ENCODE results near the gene HOXD8.

Gene HOXD8

GRCh38 chr2:176117162-176117822 is 12.2 kb upstream of the HOXD8 start:
- no peak for DNase-seq

GRCh38 chr2:176117823-176118371 is 11.6 kb upstream of the HOXD8 start:
- no peak for DNase-seq

DNA sequence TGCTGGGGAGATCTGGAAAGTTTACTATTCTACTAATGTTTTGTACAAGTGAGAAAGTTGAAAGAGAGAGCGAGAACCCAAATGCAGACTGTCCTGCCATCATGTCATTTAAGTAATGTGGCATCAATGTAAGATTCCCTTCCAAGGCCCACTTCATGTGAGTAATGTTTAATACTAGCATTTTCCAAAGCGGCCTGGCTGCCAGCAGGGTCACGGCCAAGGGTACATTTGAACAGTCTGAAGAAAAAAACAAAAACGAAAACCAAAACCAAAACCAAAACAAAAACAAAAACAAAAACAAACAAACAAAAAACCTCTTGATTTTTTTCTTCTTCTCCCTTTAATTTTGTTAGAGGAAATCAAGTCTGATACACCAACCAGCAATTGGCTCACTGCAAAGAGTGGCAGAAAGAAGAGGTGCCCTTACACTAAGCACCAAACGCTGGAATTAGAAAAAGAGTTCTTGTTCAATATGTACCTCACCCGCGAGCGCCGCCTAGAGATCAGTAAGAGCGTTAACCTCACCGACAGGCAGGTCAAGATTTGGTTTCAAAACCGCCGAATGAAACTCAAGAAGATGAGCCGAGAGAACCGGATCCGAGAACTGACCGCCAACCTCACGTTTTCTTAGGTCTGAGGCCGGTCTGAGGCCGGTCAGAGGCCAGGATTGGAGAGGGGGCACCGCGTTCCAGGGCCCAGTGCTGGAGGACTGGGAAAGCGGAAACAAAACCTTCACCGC is 10.7 kb upstream of the HOXD8 start:
- no peak for DNase-seq

DNA sequence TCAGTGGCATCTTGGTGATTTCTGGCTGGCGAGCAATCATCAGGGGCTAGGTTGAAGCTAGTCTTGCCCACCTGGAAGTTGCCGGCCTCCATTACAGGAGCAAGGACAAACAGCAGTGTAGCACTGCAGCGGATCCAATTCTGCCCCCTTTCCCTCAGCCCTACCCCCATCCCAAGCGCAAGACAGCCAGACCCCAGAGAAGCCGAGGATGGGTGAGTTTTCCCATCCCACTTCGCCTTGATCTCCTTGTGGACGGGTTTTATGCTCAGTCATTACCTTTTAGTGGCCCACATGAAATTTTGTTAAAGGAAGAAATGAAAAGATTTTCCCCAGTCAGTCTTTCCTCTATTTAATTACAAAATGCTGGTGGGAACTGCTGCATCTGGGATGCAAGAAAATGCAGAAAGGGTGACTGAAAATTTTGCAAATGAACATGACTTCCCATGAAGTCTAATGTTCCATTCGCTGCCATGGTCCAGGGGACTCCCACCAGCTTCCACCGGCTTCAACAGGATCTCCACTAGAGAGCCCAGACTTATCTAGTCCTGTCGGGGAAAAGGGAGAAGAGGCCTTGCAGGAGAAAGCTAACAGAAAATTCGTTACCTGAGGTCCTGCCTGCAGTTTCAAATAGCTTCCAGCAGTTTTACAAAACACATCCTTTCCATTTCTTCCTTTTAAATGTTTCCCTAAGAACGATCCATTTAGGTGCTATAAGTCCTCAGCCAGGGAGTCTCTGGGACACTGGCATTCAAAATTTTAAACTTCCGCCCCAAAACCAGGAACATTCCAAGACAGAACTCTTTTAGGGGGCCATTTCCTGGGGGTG is 8.9 kb upstream of the HOXD8 start:
- no peak for DNase-seq

DNA sequence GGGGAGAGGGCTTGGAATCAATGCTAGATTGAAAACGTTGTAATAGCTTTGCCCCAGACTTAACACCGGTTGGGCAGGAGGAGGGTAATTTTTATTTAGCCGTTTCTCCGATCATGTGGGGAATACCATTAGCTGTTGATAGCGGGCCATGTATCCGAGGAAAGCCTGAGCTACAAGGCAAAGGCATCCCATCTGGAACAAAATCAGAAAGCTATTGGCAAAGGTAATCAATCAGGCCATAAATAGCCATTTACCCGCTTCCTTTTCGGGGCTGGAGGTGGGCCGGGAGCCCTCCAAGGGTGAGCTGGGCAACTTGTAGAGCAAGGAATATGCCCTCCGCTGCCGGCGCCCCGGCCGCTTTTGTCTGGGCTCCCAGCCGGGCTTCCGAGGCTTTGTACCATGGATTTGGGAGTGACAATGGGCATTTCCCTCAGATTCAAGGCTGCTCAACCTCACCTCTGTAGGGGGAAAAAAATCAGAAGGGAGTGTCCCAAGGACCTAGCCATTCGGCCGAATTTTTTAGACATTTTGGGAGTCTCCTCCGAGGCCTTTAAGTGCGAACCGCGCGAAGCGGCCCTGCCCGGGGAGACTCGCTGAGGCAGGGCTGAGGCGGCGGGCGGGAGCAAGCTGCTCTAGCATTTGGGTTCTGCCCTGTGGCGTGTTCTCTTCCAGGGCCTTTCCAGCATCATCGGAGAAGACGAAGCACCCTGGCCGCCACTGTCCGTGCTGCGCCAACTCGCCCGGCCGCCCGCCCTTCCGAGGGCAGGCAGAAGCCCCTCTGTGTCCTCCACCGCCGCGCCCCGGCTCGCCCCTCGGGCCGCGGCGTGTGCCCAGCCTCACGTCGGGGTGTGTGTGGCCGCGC is 8.1 kb upstream of the HOXD8 start:
- DNase-seq, result no peak

DNA sequence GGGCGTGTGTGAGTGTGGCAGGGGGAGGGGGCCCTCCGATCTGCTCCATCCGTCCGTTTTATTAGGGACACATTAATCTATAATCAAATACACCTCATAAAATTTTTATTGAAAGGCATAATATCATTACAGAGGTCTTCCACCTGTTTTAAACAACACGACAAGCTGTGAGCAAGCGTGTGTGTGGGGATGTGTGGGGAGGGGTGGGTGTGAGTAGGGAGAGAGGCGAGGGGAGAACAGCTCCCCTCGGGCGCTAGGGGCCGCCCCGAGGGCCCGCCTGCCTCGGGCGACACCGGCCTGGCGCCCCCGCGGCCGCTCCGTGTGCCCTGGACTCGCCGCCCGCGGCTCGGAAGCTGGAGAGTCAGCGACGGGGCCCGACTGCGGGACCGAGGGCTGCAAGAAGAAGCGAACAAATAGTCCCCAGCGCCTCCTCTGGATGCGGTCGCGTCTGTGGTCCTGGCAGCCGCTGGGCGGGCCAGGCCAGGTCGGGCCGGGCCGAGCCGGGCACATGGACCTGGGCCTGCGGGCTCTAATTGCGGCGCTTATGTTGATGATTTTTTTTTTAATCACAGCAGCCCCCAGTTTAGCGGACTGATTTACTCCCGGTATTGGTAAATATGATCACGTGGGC is 7.3 kb upstream of the HOXD8 start:
- DNase-seq, result no peak

DNA sequence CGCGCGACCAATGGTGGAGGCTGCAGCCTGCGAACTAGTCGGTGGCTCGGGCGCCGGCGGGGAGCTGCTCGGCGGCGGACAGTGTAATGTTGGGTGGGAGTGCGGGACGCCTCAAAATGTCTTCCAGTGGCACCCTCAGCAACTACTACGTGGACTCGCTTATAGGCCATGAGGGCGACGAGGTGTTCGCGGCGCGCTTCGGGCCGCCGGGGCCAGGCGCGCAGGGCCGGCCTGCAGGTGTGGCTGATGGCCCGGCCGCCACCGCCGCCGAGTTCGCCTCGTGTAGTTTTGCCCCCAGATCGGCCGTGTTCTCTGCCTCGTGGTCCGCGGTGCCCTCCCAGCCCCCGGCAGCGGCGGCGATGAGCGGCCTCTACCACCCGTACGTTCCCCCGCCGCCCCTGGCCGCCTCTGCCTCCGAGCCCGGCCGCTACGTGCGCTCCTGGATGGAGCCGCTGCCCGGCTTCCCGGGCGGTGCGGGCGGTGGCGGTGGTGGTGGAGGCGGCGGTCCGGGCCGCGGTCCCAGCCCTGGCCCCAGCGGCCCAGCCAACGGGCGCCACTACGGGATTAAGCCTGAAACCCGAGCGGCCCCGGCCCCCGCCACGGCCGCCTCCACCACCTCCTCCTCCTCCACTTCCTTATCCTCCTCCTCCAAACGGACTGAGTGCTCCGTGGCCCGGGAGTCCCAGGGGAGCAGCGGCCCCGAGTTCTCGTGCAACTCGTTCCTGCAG is 6.7 kb upstream of the HOXD8 start, which contains the start of gene HOXD9:
TSS of gene HOXD9 (plus strand) at position 37 of the 728 bp plus-strand sequence. CDS start at position 87, 50 bp downstream.
- DNase-seq, result no peak

DNA sequence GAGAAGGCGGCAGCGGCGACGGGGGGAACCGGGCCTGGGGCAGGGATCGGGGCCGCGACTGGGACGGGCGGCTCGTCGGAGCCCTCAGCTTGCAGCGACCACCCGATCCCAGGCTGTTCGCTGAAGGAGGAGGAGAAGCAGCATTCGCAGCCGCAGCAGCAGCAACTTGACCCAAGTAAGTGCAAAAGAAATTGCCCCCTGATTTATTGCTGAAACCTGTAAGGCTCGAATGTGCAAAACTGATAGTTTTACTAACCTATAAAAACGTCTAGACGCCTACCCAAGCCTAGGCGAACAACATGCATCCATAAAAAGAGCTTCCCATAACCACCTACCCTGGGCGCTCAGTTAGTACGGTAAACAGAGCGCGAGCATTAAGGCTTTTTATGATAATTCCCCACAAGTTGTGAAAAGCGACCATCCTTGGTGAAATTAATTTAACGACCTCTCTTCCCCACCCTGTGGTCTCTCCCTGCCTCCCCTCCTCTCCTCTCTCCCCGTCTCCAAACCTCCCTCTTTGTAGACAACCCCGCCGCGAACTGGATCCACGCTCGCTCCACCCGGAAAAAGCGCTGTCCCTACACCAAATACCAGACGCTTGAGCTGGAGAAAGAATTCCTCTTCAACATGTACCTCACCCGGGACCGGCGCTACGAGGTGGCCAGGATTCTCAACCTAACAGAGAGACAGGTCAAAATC is 5.9 kb upstream of the HOXD8 start:
- DNase-seq, result no peak

DNA sequence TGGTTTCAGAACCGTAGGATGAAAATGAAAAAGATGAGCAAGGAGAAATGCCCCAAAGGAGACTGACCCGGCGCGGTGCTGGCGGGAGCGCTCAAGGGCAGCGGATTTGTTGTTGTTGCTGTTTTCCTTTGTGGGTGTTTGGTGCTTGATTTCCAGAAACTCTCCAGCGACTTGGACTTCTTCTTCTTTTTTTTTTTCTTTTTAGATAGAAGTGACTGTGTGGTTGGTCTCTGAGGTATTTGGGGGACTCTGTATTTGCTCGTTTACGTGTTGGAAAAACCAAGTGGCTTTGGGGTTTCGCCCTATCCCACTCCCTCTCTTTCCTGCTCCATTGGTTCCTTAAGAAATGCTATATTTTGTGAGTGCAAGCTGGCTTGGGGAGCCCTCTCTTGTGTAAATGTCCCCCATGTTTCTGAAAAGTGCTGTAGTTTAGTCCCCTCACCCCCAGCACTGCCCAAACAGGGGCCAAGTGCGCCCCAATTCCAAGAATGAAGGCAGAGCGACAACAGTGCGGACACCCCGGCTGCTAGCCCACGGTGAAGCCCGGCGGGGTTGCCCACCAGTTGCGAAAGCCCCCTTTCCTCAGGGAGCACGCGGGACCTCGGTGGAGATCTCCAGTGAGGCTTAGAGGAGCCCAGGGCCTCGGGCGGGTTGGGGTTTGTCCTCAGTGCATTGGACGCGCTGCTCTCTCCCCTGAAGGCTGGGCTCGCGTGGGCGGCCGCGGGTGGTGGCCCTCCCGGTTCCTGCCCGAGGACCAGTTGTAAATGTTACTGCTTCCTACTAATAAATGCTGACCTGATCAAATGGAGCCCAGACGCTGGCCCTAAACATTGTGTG is 5.2 kb upstream of the HOXD8 start:
- DNase-seq, result no peak

DNA sequence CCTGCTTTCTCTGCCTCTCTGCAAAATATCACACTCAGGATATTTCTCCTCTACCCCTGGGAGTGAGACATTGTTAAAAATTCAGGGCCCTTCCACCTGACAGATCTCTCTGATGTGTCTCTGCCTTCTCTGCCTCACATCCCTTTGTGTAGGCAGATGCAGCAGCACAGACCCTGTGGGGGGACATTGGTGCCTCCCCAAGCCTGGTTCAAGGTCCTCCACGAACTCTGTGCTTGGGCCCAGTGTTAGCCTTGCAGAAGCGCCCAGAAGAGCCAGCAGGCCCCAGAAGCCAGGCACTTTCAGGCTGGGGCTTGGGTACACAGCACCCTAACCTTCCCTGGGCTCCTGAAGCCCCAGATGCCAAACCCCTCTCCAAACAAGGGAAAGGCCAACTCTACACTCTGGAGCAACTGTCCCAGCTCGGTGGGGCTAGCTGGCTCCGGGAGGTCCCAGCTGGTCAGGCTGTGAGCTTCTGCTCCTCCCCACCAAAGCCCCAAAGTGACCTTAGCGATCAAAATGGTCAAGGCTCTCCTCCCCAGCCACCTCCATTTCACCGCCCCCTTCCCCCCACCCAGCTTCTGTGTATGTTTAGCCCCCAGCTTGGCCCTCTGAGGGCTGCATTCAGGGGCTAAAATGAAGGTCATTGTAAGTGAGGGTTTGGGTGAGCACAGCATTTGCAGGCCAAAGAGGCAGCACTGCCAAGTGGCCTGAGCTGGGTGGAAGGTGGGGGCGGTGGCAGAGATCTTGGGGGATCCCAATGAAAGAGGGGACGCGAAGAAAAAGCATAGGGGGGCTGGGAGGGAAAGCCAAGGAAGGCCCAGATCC is 4.3 kb upstream of the HOXD8 start:
- DNase-seq, result no peak

- no peak for DNase-seq
These were observed 3.8 kb upstream of the HOXD8 start for GRCh38 chr2:176125772-176126054.

DNA sequence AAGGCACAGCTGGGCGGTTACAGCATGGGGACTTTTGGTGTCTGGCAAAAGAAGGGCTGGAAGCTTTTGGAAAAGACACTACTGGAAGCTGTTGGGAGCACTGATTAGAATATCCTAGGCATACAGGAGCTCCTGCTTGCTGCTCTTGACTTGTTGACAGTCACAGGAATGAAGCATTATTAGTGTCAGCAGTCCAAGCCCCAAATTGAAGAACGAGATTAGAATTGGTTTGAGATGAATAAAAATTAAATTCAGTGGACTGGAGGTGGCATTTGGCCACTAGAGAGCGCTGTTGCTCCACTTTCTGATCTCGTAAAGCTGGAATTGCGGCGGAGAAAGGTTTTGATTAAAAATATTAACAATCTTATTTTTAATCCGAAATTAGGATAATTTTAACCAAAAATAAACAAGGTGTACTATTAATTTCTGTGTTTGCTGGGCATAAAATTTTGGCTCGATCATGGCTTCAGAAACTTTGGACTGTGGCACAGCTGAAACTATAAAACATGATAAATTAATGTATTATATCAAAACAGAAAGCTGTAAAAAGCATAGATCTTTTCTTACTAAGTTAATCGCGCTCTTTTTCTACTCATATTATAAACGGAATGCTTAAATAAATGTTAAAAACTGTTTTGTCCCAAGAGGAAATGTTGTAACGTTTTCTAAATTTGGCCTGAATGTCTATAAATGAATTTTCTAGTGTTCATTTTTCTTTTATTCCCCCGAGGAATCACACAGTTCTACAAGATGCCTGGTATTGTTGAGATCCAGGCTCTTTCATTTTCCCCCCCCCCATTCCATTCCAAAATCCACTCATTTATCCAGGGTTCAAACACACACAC is 2.4 kb upstream of the HOXD8 start:
- DNase-seq, result peak; percentile 68

DNA sequence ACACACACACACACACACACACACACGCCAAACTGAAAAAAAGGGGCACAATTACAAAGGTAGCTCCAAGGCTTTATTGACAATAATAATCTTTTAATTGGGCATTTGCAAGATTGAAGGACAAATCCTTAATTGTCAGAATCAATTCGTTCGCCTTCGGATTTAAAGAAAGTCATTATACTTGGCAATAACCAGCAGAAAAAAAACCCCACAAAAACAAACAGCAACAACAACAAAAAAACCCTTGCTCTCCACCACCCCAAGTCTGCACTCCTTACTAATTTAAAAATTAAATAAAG is 1.8 kb upstream of the HOXD8 start:
- no peak for DNase-seq

DNA sequence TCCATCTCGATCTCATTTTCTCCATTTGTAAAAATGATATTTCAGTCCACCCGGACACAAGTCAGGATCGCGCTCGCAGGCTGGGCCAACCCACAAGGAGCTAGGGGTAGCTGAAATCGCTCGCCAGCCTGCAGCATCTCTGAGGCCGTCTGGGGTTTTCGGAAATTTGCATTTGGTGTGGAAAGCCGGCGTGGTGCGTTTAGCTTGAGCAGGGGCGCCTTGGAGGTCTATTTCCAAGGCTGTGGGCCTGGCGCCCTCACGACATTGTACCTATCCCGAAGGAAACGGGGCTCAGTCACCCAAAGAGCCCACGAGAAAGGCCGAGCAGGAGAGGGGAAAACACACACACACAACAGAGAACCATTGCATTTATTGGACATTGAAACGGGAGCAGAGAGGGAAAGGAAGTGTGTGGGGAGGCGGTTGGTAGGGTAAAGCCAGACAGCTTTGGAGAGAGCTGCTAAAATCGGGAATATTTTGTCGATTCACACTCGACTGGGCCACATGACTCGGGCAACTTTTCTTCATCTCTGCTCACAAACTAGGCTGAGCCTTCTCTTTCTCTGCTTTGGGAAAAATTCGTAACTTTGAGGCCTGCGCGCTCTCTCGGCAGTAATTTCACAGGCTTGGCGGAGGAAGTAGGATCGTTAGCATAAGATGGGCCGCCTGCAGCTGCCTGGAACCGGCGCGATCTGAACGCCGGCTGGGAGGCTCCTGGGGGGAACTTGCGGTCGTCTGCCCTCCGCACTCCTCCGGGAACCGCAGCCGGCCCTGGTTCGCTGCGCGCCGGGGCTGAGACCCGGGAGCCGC is 1.1 kb upstream of the HOXD8 start:
- no peak for DNase-seq

GRCh38 chr2:176129813-176130146 is 275 bp downstream of the HOXD8 start:
- no peak for DNase-seq

- DNase-seq, result no peak
These were observed 847 bp downstream of the HOXD8 start for GRCh38 chr2:176130147-176130956.

Data from effector CD4-positive, alpha-beta T cell (primary cell).